Colonic mucosa (tissue), 4 donors: Measurements from ENCODE around the gene ZNF516. TPM values are rescaled to one million over a fixed set of nuclear protein-coding genes. Genes with fewer than 3 reads are reported as not detected.

ENCODE experiments used
- DNase-seq: peaks from one replicate; pipeline ENCODE4 v3.0.0-alpha.2; 2020
- H3K27ac ChIP-seq: fragments of 200-600 bp; one replicate; pipeline ENCODE4 v1.8.0; 2021
- H3K27me3 ChIP-seq: fragments of 200-600 bp; one replicate; pipeline ENCODE4 v1.8.0; 2021
- H3K36me3 ChIP-seq: fragments of 200-600 bp; one replicate; pipeline ENCODE4 v1.8.0; 2021
- H3K4me1 ChIP-seq: fragments of 200-600 bp; one replicate; pipeline ENCODE4 v1.8.0; 2021; ENCODE audit warnings: mild to moderate bottlenecking
- H3K4me3 ChIP-seq: fragments of 200-600 bp; one replicate; pipeline ENCODE4 v1.8.0; 2021
- H3K9ac ChIP-seq, 2 donors: one replicate each; pipeline ENCODE4 v1.7.0; 2013; ENCODE audit warnings: control low read depth in 2 of 2, low read depth in 2 of 2, low read length in 2 of 2
- H3K9me3 ChIP-seq: fragments of 200-600 bp; one replicate; pipeline ENCODE4 v1.8.0; 2021
- CTCF ChIP-seq: fragments of 200-600 bp; IDR thresholded peaks from one replicate; pipeline ENCODE4 v1.8.0; 2022; ENCODE audit warnings: antibody characterized with exemption, mild to moderate bottlenecking
- intact Hi-C: fragments of 100-400 bp; cut with DNase I; formaldehyde crosslinking; loops from one replicate; pipeline ENCODE4 v1.14.1; 2022
- total RNA-seq, 2 donors: library from RNA; stranded (reverse); fragmentation: NEBNext Ultra II Directional in 1 of 2; extraction: Animal tissue kit (Norgen Biotek cat#: 25700) in 1 of 2; gene quantifications; one replicate each; pipeline ENCODE4 v1.2.1, GENCODE V29; 2021
- donor health status: healthy.
- donor health status: DM: no; HTN: no; CAD: no.
- donor health status: DM: no; HTN: no; CAD: no.

Gene ZNF516
- total RNA-seq, 2 donors from 2014 or later = 15.2 to 21.3 TPM

GRCh38 chr18:76368976-76369375 is 126.1 kb downstream of the ZNF516 start:
- Histone ChIP-seq H3K27ac (no peak overlapping the region), H3K9me3 (no peaks in the 10 kb centered on the region), H3K36me3 (no peaks in the 10 kb centered on the region), H3K9ac (no peak overlapping the region), H3K27me3 (no peaks in the 10 kb centered on the region), H3K4me3 (no peak overlapping the region), H3K4me1 (no peaks in the 10 kb centered on the region)
- DNase-seq = no peak
- no peak for TF ChIP-seq CTCF
- intact Hi-C loops = no loop called here

- no peak for TF ChIP-seq CTCF
- Histone ChIP-seq H3K36me3 (no peaks in the 10 kb centered on the region), H3K9me3 (no peaks in the 10 kb centered on the region), H3K9ac (no peak overlapping the region), H3K27ac (no peak overlapping the region), H3K27me3 (no peaks in the 10 kb centered on the region), H3K4me1 (no peaks in the 10 kb centered on the region), H3K4me3 (no peak overlapping the region)
- intact Hi-C loops = no loop called here
- DNase-seq = no peak
Measured at GRCh38 chr18:76368271-76368670, 126.8 kb downstream of the ZNF516 start.

- Histone ChIP-seq H3K4me1 (no peaks in the 10 kb centered on the region), H3K27ac (no peak overlapping the region), H3K4me3 (no peak overlapping the region), H3K27me3 (no peaks in the 10 kb centered on the region), H3K9me3 (no peaks in the 10 kb centered on the region), H3K36me3 (no peaks in the 10 kb centered on the region), H3K9ac (no peak overlapping the region)
- intact Hi-C loops = no loop called here
- TF ChIP-seq CTCF = no peak
- DNase-seq = no peak
Measured at GRCh38 chr18:76367168-76368125, 127.6 kb downstream of the ZNF516 start.

- H3K9me3 ChIP-seq = no peaks in the 10 kb centered on the region
- no peak for TF ChIP-seq CTCF
- H3K4me3 ChIP-seq = no peak overlapping the region
- H3K27ac ChIP-seq = no peak overlapping the region
- H3K9ac ChIP-seq = no peak overlapping the region
- no peaks in the 10 kb centered on the region for H3K4me1 ChIP-seq
- no peaks in the 10 kb centered on the region for H3K36me3 ChIP-seq
- intact Hi-C loops = no loop called here
- no peak for DNase-seq
- no peaks in the 10 kb centered on the region for H3K27me3 ChIP-seq
Measured at GRCh38 chr18:76365561-76365960, 129.5 kb downstream of the ZNF516 start.

GRCh38 chr18:76364282-76365259 is 130.5 kb downstream of the ZNF516 start:
- H3K36me3 ChIP-seq = no peaks in the 10 kb centered on the region
- no peak overlapping the region for H3K4me3 ChIP-seq
- H3K4me1 ChIP-seq = no peaks in the 10 kb centered on the region
- no peaks in the 10 kb centered on the region for H3K9me3 ChIP-seq
- no peaks in the 10 kb centered on the region for H3K27me3 ChIP-seq
- no peak overlapping the region for H3K9ac ChIP-seq
- DNase-seq = no peak
- no peak for TF ChIP-seq CTCF
- H3K27ac ChIP-seq = no peak overlapping the region
- intact Hi-C loops = no loop called here
